Measurements from ENCODE around the gene NPR2. TPM values are rescaled to one million over a fixed set of nuclear protein-coding genes. Genes with fewer than 3 reads are reported as not detected.

The NPR2 gene
- polyA plus RNA-seq, 1 donor (not counting 4 experiments of a cell fraction or from before 2014, with no cell fraction given): 5.0 TPM

DNA sequence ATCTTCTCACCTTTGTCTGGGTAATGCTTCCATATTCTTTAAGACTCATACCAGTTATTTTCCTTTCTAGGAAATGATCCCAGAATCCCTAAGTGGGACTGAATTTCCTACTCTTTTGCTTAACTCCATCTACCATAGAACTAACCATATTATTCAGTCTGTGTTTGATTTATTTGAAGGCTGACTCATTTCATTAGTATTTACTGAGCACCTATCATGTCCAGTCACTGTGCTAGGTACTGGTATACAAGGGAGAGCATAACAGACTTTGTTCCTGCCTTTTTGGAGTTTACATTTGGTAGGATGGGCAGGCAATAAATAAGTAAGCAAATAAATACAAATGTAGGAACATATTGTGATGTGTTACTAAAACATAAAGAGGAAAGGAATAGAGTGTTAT, 4.3 kb downstream of the NPR2 start:
- no peak overlapping the region for H3K4me3 ChIP-seq (ENCODE audit: control insufficient read depth in 2 of 3, extremely low read depth in 1 of 3, insufficient read depth in 2 of 3, low read depth in 1 of 3, low read length in 3 of 3)
- H3K9me3 ChIP-seq (ENCODE audit: control insufficient read depth, low read depth, low read length): no peaks in the 10 kb centered on the region
- no peak overlapping the region for H3K4me2 ChIP-seq (ENCODE audit: control insufficient read depth, extremely low read depth, insufficient read depth, low read depth, low read length)
- FAIRE-seq (peak; percentile 75), DNase-seq (ENCODE audit: low read depth, low spot score) (no peak)
- no peaks in the 10 kb centered on the region for H3K27me3 ChIP-seq (ENCODE audit: control insufficient read depth, extremely low read depth, insufficient read depth, low read length)
- dilution Hi-C loops (cut with MboI; ENCODE audit: extremely low pct_ligation_motif_present, low sequenced_read_pairs): no loop called here
- no peaks in the 10 kb centered on the region for H3K36me3 ChIP-seq (ENCODE audit: control insufficient read depth in 2 of 2, extremely low read depth in 1 of 2, insufficient read depth in 2 of 2, low read length in 2 of 2)
- H3K4me1 ChIP-seq (ENCODE audit: control insufficient read depth, extremely low read depth, insufficient read depth, low read length): peaks cover 22% of the 10 kb centered on the region
- H3K9me1 ChIP-seq (ENCODE audit: control insufficient read depth, extremely low read depth, insufficient read depth, low read length): no peaks in the 10 kb centered on the region
- no peak overlapping the region for H2AFZ ChIP-seq (ENCODE audit: control insufficient read depth, low read length)
- TF ChIP-seq EZH2 (IDR thresholded peaks at IDR 0.05; ENCODE audit: low read length) (no peak), CTCF (optimal IDR thresholded peaks at IDR 0.05 in 1 of 3, IDR thresholded peaks at IDR 0.05 in 1 of 3, conservative IDR thresholded peaks at IDR 0.05 in 1 of 3; ENCODE audit: extremely low read depth in 1 of 3, insufficient read depth in 2 of 3, low read length in 3 of 3) (no peak)
- no peak overlapping the region for H3K9ac ChIP-seq (ENCODE audit: control insufficient read depth, extremely low read depth, insufficient read depth, low read length)
- H3K27ac ChIP-seq (ENCODE audit: control insufficient read depth, insufficient read depth, low read length): no peak overlapping the region
- H4K20me1 ChIP-seq (ENCODE audit: control insufficient read depth, extremely low read depth, insufficient read depth, low read length): no peaks in the 10 kb centered on the region
- no peaks in the 10 kb centered on the region for H3K79me2 ChIP-seq (ENCODE audit: control insufficient read depth, insufficient read depth, low read length)

- Histone ChIP-seq H3K27me3 (ENCODE audit: control insufficient read depth, extremely low read depth, insufficient read depth, low read length) (no peaks in the 10 kb centered on the region), H3K4me1 (ENCODE audit: control insufficient read depth, extremely low read depth, insufficient read depth, low read length) (peaks cover 22% of the 10 kb centered on the region), H3K79me2 (ENCODE audit: control insufficient read depth, insufficient read depth, low read length) (no peaks in the 10 kb centered on the region), H3K27ac (ENCODE audit: control insufficient read depth, insufficient read depth, low read length) (peak overlapping the region; percentile 24), H3K9me1 (ENCODE audit: control insufficient read depth, extremely low read depth, insufficient read depth, low read length) (no peaks in the 10 kb centered on the region), H3K9me3 (ENCODE audit: control insufficient read depth, low read depth, low read length) (no peaks in the 10 kb centered on the region), H3K4me2 (ENCODE audit: control insufficient read depth, extremely low read depth, insufficient read depth, low read depth, low read length) (no peak overlapping the region), H3K9ac (ENCODE audit: control insufficient read depth, extremely low read depth, insufficient read depth, low read length) (no peak overlapping the region), H3K36me3 (ENCODE audit: control insufficient read depth in 2 of 2, extremely low read depth in 1 of 2, insufficient read depth in 2 of 2, low read length in 2 of 2) (peaks cover 0 to 2% of the 10 kb centered on the region in 2 experiments), H2AFZ (ENCODE audit: control insufficient read depth, low read length) (no peak overlapping the region), H3K4me3 (ENCODE audit: control insufficient read depth in 2 of 3, extremely low read depth in 1 of 3, insufficient read depth in 2 of 3, low read depth in 1 of 3, low read length in 3 of 3) (no peak overlapping the region), H4K20me1 (ENCODE audit: control insufficient read depth, extremely low read depth, insufficient read depth, low read length) (no peaks in the 10 kb centered on the region)
- dilution Hi-C loops (cut with MboI; ENCODE audit: extremely low pct_ligation_motif_present, low sequenced_read_pairs): no loop called here
- FAIRE-seq (no peak), DNase-seq (ENCODE audit: low read depth, low spot score) (no peak)
- no peak for TF ChIP-seq EZH2 (IDR thresholded peaks at IDR 0.05; ENCODE audit: low read length)
- TF ChIP-seq CTCF (optimal IDR thresholded peaks at IDR 0.05 in 1 of 3, IDR thresholded peaks at IDR 0.05 in 1 of 3, conservative IDR thresholded peaks at IDR 0.05 in 1 of 3; ENCODE audit: extremely low read depth in 1 of 3, insufficient read depth in 2 of 3, low read length in 3 of 3): no peak
These were observed 6.1 kb downstream of the NPR2 start for GRCh38 chr9:35797311-35798109.

All from keratinocyte (primary cell).